HK-2 (cell line): Measurements from ENCODE around the gene GTSE1.

Experiments
- DNase-seq: peaks from one replicate; pipeline ENCODE4 v3.0.0-alpha.2; 2018; ENCODE audit not compliant: unreplicated experiment

The GTSE1 gene

GRCh38 chr22:46353483-46354105 is 56.9 kb downstream of the GTSE1 start:
- DNase-seq = no peak

GRCh38 chr22:46354176-46354992 is 57.7 kb downstream of the GTSE1 start:
- no peak for DNase-seq

- no peak for DNase-seq
Observed at GRCh38 chr22:46354993-46355305, 58.3 kb downstream of the GTSE1 start.

- DNase-seq = peak; percentile 71
Observed at GRCh38 chr22:46355369-46355995, 58.8 kb downstream of the GTSE1 start.

DNA sequence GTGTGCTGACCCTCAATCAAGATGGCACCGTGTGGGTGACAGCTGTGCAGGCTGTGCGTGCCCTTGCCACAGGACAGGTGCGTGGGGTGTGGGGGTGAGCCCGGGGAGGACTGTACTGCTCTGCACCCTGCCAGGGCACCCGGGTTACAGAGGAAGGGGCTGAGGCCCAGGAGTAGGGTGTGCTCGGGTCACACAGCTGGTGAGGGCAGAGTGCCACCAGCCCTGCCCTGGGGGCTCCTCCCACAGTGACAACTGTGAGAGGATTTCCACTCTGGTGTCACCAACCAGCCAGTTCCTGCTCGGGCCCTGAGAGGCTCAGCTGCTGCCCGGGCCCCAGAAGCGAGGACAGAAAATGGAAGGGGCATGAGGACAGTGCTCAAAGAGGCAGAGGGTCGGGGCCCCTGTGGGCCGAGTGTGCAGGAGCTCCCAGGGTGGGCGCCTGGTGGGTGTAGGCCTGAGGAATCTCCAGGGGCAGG is 59.4 kb downstream of the GTSE1 start:
- DNase-seq = no peak

DNA sequence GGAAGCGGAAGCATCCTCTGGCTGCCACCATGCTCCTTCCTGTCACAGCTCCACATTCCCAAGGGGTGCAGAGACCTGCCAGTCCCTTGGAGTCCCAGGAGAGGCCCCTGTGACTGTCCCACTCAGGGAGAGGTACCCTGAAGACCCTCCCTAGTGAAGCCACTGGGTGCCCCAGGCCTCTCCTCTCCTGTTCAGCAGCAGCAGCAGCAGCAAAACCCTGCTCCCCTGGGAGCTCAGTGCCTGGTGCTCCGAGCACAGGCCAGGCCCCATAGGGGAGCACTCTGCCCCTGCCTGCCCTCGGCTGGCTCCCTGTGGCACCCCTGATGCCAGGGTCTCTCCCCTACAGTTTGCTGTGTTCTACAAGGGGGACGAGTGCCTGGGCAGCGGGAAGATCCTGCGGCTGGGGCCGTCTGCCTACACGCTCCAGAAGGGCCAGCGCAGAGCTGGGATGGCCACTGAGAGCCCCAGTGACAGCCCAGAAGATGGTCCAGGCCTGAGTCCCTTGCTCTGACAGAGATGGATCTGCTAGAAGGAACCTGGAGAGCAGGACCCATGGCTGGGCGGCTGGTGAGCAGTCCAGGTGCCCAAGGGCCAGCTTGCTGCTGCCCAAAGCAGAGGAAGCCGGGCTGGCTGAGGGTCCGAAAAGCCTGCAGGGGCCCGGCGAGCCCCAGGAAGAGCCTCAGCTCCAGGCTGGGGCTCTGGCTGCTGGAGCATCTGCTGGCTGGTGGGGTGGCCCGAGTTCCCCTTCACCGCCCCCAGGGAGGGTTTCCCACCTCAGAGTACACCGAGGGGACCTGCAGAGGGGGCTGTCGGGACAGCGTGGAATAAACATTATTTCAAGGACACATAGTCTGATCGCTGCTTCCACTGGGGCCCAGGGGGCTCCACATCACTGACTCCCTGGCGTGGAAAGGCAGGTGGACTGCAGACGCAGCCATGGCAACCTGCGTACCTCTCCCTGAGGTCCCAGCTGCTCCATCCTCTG is 60.1 kb downstream of the GTSE1 start:
- no peak for DNase-seq

- DNase-seq = no peak
Observed at GRCh38 chr22:46357711-46358520, 61.2 kb downstream of the GTSE1 start.

DNA sequence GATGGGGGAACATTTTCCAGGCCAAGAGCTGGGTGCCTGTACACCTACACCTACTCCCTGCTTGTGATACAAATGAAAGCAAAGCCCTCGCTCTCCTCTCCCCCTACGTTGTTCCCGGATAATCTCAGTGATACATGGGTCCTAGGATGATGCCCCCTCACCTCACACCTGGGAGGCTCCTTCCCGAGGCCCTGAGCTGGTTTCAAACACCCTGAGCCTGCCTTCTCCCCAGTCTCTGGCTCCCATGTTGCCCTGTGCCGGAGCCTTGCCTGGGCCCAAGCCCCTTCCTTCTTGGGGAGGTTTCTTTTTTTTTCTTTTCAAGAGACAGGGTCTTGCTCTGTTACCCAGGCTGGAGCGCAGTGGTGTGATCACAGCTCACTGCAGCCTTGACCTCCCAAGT is 62.1 kb downstream of the GTSE1 start:
- DNase-seq = no peak

GRCh38 chr22:46359362-46359761 is 62.7 kb downstream of the GTSE1 start:
- no peak for DNase-seq

DNA sequence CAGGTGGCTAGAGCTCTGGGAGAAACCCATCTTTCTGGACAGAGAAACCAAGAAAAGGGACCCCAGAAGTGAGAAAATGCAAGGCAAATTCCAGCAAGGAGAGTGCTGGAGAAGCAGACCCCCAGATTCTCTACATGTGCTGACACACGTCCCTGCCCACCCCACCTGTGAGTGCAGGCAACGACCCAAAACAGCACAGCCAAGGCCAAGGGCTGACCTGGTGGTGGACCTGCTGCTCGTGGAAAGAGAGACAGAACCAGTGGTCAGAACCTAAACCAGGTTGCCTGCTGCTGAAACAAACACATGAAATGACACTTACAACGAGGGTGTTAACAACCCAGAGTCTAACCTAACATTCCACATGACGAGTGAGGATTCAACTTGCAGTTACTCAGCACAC is 63.4 kb downstream of the GTSE1 start:
- DNase-seq = no peak

DNA sequence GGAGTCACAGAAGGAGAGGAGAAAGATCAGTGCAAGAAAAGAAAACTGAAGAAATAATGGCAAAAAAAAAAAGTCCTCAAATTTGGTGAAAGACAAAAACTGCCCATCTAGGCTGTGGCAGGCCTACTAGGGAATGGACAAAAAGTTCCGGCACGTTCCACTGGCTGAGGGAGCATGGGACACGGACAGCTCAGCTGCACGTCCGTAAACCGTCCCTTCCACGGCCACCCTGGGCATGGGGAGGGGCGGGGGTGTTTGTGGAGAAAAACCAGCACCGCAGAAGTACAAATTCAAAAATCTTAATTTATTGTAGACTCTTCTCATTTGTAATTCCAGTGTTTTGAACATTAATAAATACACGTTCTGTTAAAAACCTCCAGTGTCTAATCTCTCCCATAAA is 64.2 kb downstream of the GTSE1 start:
- no peak for DNase-seq

DNA sequence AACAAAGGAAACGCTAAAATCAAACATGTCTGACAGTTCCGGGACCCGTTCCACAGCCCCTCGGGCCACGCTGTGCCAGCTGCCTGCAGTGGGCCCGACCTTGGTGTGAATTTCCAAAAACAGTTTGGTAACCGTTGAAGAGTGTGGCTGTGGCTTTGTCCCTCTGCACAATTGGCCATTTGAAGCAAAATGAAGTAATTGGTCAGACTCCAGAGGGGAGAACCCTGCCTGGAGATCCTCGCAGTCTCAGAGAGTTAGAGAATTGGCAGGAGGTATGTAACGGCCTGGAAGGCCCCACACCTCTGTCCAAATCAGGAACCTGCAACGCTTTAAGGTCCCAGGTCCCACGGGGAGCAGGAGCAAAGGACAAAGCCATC is 65.1 kb downstream of the GTSE1 start:
- DNase-seq = no peak

GRCh38 chr22:46362203-46362933 is 65.7 kb downstream of the GTSE1 start:
- DNase-seq = no peak

DNA sequence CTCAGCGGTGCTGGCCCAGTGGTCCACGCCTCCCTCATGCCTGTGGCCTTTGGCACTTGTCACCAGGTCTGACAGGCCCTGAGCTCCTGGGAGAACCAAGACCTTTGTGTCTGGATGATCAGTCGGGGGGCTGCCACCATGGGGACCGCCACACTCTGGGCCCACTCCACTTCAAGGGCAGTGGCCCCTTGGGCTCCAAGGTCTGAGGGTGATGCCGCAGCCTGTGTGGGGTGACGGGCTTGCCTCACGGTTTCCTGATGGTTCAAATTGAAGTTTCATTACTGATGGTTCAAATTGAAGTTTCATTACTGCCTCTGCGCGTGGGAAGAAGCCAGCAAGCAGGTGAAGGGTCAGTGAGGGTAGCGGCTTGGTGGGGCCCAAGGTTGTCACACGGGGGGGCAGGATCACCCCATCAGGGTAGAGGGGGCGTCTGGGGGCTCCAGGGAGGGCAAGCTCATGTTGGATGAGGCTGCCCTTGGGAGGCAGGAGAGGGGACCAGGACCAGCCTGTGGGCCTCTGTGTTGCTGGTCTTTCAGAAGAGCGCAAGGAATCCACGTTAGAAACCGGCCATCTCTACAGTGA is 66.4 kb downstream of the GTSE1 start:
- DNase-seq = no peak

- no peak for DNase-seq
Observed at GRCh38 chr22:46363611-46364321, 67.1 kb downstream of the GTSE1 start.

DNA sequence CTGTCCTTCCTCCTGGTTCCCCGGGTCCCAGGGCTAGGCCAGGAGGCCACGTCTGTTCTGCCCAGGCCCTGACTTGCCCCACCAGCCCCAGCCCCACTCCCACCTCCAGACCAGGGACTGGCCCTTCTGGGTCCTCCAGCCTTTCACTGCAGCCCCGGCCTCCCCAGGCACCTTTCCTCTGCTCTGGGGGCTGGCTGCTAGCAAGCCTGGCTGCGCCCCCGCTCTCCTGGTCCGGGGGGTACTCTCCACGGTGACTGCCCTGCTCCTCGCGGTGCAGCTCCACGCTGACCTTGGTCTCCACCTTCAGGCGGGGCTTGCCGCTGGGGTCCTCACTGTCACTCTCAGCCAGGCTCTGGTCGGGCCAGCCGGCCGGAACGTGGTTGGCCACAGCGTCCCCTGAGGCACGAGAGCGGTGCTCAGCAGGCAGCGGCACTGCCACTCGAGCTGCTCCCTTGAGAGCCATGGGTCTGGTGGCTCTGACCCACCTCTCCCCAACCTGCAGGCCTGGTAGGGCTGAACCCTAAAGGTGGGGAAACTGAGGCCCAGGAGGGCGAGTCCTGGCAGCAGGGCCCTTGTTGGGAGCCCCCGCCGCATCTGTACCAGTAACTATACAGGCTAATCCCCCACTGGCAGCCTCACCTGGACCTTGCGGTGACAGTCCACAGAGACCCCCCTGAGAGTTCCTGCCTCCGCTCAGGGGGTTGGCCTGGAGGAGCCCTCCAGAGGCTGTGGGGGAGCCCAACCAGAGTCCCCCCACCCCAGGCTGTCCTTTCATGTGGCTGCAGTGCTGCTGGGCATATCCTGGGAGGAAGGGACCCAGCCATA is 67.9 kb downstream of the GTSE1 start:
- no peak for DNase-seq

GRCh38 chr22:46365166-46365624 is 68.5 kb downstream of the GTSE1 start:
- DNase-seq = no peak

DNA sequence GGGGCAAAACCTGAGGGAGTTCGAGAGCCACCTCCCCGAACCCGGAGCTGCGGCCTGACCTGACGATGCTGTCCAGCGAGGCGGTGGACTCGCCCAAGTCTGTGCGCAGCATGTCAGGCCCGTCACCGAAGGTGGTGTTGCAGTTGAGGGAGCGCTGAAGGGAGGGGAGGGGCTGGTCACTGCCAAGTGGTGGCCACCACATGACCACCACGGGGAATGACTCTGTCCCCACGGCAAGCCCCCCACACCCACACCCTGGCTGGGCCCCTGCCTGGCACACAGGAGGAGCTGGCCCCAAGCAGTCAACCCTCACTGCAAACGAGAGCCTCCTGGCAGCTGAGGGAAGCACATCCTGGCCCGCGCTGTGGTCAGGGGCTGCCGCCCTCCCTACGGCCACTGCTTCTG is 69.7 kb downstream of the GTSE1 start:
- no peak for DNase-seq
